Suprapubic skin (tissue), 3 donors: Measurements from ENCODE around the gene PRPF19.

ENCODE experiments used
- POLR2AphosphoS5 ChIP-seq, 3 donors: sonication (generic); formaldehyde crosslinking; IDR thresholded peaks; one replicate each; pipeline ENCODE4 v1.6.1; 2017; ENCODE audit warnings: antibody characterized with exemption in 3 of 3
- TF ChIP-seq, protein P1 (sequence below), 2 donors: fragments of 200-600 bp in 1 of 2; fragments of 450-650 bp in 1 of 2; sonication (generic) in 1 of 2; IDR thresholded peaks; one replicate each; pipeline ENCODE4 v1.5.1; 2016 to 2019; ENCODE audit warnings: antibody characterized with exemption in 2 of 2, mild to moderate bottlenecking in 1 of 2, moderate library complexity in 1 of 2

- TF ChIP-seq, protein P1, sequence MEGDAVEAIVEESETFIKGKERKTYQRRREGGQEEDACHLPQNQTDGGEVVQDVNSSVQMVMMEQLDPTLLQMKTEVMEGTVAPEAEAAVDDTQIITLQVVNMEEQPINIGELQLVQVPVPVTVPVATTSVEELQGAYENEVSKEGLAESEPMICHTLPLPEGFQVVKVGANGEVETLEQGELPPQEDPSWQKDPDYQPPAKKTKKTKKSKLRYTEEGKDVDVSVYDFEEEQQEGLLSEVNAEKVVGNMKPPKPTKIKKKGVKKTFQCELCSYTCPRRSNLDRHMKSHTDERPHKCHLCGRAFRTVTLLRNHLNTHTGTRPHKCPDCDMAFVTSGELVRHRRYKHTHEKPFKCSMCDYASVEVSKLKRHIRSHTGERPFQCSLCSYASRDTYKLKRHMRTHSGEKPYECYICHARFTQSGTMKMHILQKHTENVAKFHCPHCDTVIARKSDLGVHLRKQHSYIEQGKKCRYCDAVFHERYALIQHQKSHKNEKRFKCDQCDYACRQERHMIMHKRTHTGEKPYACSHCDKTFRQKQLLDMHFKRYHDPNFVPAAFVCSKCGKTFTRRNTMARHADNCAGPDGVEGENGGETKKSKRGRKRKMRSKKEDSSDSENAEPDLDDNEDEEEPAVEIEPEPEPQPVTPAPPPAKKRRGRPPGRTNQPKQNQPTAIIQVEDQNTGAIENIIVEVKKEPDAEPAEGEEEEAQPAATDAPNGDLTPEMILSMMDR (IDR thresholded peaks at IDR 0.05) = no peak
- no peak for TF ChIP-seq POLR2AphosphoS5 (IDR thresholded peaks at IDR 0.05)
These were observed 13.6 kb upstream of the PRPF19 start for GRCh38 chr11:60919956-60920355.
